IMR-90 (cell line): ENCODE results near the gene MOB2. TPM values are rescaled to one million over a fixed set of nuclear protein-coding genes. Genes with fewer than 3 reads are reported as not detected.

Experiments used
- ATAC-seq: fragments of 200-7000 bp; cut with Tn5 transposase; 2 replicates; pipeline ENCODE4 v1.9.1; 2020; ENCODE audit warnings: low read depth, mild to moderate bottlenecking, moderate library complexity
- BruUV-seq: library from RNA; stranded (reverse); fragments of 400-500 nt; replicated peaks from 2 replicates; lab custom pipeline; 2021; lab: Mats Ljungman, UMichigan
- CTCF ChIA-PET: fragments of 300-600 bp; formaldehyde crosslinking; extraction: SDS; loops from one replicate; lab custom pipeline; 2021; ENCODE audit warnings: antibody characterized with exemption; lab: Yijun Ruan, JAX
- POLR2A ChIA-PET: fragments of 300-600 bp; sonication (Branson Sonifier 250); formaldehyde crosslinking; loops from one replicate; lab custom pipeline; 2022; ENCODE audit warnings: antibody characterized with exemption; ENCODE audit not compliant: unreplicated experiment; lab: Charles Lee
- DNase-seq: peaks from one replicate; pipeline ENCODE4 v3.0.0; 2013
- H2AFZ ChIP-seq: replicated peaks from 2 replicates; pipeline ENCODE3; 2013; ENCODE audit warnings: low read length, mild to moderate bottlenecking; ENCODE audit not compliant: poor library complexity
- H2AK5ac ChIP-seq: 2 replicates; pipeline ENCODE4 v1.6.1; 2013; ENCODE audit warnings: low read depth, low read length, inconsistent platforms
- H2AK9ac ChIP-seq: replicated peaks from 2 replicates; pipeline ENCODE3; 2013; ENCODE audit warnings: mild to moderate bottlenecking, low read depth, low read length, moderate library complexity; ENCODE audit not compliant: poor library complexity
- H2BK120ac ChIP-seq: 2 replicates; pipeline ENCODE4 v1.6.1; 2013; ENCODE audit warnings: low read depth, low read length, inconsistent platforms
- H2BK15ac ChIP-seq: 3 replicates; pipeline ENCODE4 v1.6.1; 2013; ENCODE audit warnings: low read depth, low read length, inconsistent platforms
- H2BK20ac ChIP-seq: 2 replicates; pipeline ENCODE4 v1.6.1; 2013; ENCODE audit warnings: low read depth, mild to moderate bottlenecking, inconsistent platforms, low read length, moderate library complexity
- H2BK5ac ChIP-seq: 2 replicates; pipeline ENCODE4 v1.6.1; 2013; ENCODE audit warnings: mild to moderate bottlenecking, low read depth, low read length, inconsistent platforms; ENCODE audit not compliant: poor library complexity, severe bottlenecking
- H3K14ac ChIP-seq: replicated peaks from 2 replicates; pipeline ENCODE4 v1.6.1; 2013; ENCODE audit warnings: low read depth, low read length, inconsistent platforms
- H3K18ac ChIP-seq: 2 replicates; pipeline ENCODE4 v1.6.1; 2013; ENCODE audit warnings: low read depth, low read length, control low read depth
- H3K23ac ChIP-seq: 2 replicates; pipeline ENCODE4 v1.6.1; 2013; ENCODE audit warnings: low read depth, low read length, inconsistent platforms
- H3K27ac ChIP-seq: 2 replicates; pipeline ENCODE4 v1.5.1; 2013; ENCODE audit warnings: mild to moderate bottlenecking, control low read depth, low read length; ENCODE audit not compliant: insufficient read depth
- H3K27me3 ChIP-seq: 2 replicates; pipeline ENCODE4 v1.6.1; 2013; ENCODE audit warnings: low read length; ENCODE audit not compliant: control insufficient read depth, insufficient read depth
- H3K36me3 ChIP-seq: 2 replicates; pipeline ENCODE4 v1.6.1; 2013; ENCODE audit warnings: low read length, mixed read lengths; ENCODE audit not compliant: control insufficient read depth, insufficient read depth
- H3K4ac ChIP-seq: 2 replicates; pipeline ENCODE4 v1.6.1; 2013; ENCODE audit warnings: low read depth, low read length, inconsistent platforms
- H3K4me1 ChIP-seq: 2 replicates; pipeline ENCODE4 v1.6.1; 2013; ENCODE audit warnings: low read length, mixed read lengths; ENCODE audit not compliant: control insufficient read depth, insufficient read depth
- H3K4me2 ChIP-seq: 2 replicates; pipeline ENCODE4 v1.6.1; 2013; ENCODE audit warnings: low read depth, mild to moderate bottlenecking, control low read depth, low read length, moderate library complexity
- H3K4me3 ChIP-seq: 2 replicates; pipeline ENCODE4 v1.5.1; 2013; ENCODE audit warnings: low read depth, mild to moderate bottlenecking, control low read depth, low read length, moderate library complexity; ENCODE audit not compliant: insufficient read depth
- H3K56ac ChIP-seq: 2 replicates; pipeline ENCODE4 v1.6.1; 2013; ENCODE audit warnings: low read length, inconsistent platforms; ENCODE audit not compliant: insufficient read depth; ENCODE audit errors: extremely low read depth
- H3K79me1 ChIP-seq, 2 experiments: 2 replicates each; pipeline ENCODE4 v1.6.1; 2013; ENCODE audit warnings: low read length in 2 of 2, inconsistent platforms in 1 of 2, low read depth in 1 of 2
- H3K9ac ChIP-seq: 2 replicates; pipeline ENCODE4 v1.6.1; 2013; ENCODE audit warnings: low read depth, low read length, control low read depth
- H3K9me1 ChIP-seq: 2 replicates; pipeline ENCODE4 v1.6.1; 2013; ENCODE audit warnings: low read length, inconsistent platforms; ENCODE audit not compliant: insufficient read depth
- H3K9me3 ChIP-seq: 2 replicates; pipeline ENCODE4 v1.6.1; 2013; ENCODE audit warnings: low read length; ENCODE audit not compliant: control insufficient read depth, insufficient read depth
- H4K20me1 ChIP-seq: 2 replicates; pipeline ENCODE4 v1.6.1; 2013; ENCODE audit warnings: low read length, inconsistent platforms; ENCODE audit not compliant: insufficient read depth
- H4K5ac ChIP-seq: 2 replicates; pipeline ENCODE4 v1.6.1; 2013; ENCODE audit warnings: mild to moderate bottlenecking, low read depth, low read length, control low read depth
- H4K8ac ChIP-seq, 2 experiments: 2 replicates each; pipeline ENCODE4 v1.6.1; 2013; ENCODE audit warnings: low read depth in 2 of 2, low read length in 2 of 2, control low read depth in 1 of 2, inconsistent platforms in 1 of 2
- H4K91ac ChIP-seq: 2 replicates; pipeline ENCODE4 v1.6.1; 2013; ENCODE audit warnings: low read depth, low read length, inconsistent platforms; ENCODE audit not compliant: insufficient read depth
- CEBPB ChIP-seq: IDR thresholded peaks from 2 replicates; pipeline ENCODE4 v1.6.1; 2012; ENCODE audit warnings: low read depth, low read length, improper control_type of control experiment
- MAZ ChIP-seq: IDR thresholded peaks from 2 replicates; pipeline ENCODE4 v1.6.1; 2012; ENCODE audit warnings: low read depth, mild to moderate bottlenecking, low read length, improper control_type of control experiment, moderate library complexity, borderline replicate concordance
- MXI1 ChIP-seq: IDR thresholded peaks from 2 replicates; pipeline ENCODE4 v1.6.1; 2012; ENCODE audit warnings: low read depth, mild to moderate bottlenecking, low read length, moderate library complexity, borderline replicate concordance
- POLR2A ChIP-seq: IDR thresholded peaks from 2 replicates; pipeline ENCODE4 v1.6.1; 2012; ENCODE audit warnings: mild to moderate bottlenecking, low read depth, low read length
- RFX5 ChIP-seq: IDR thresholded peaks from 2 replicates; pipeline ENCODE4 v1.8.0; 2012; ENCODE audit warnings: low read depth, mild to moderate bottlenecking, low read length, moderate library complexity
- WGBS, 2 experiments: methylation state at CpG; one replicate each; pipeline versions ENCODE4 v1.1.5 to v1.1.7; 2013; ENCODE audit warnings: missing lambda C conversion rate in 2 of 2; ENCODE audit not compliant: insufficient read length in 1 of 2; ENCODE audit errors: extremely low coverage in 2 of 2; 5-methylcytosine and 5-hydroxymethylcytosine counted together
- dilution Hi-C: fragments of 300-500 bp; cut with HindIII; formaldehyde crosslinking; loops from one replicate; pipeline ENCODE4 v1.14.3; 2018; ENCODE audit warnings: low sequenced_read_pairs; ENCODE audit not compliant: unreplicated experiment
- in situ Hi-C: fragments of 300-500 bp; cut with MboI; formaldehyde crosslinking; loops from 3 replicates; pipeline ENCODE4 v1.14.3; 2019; ENCODE audit warnings: low sequenced_read_pairs, inconsistent platforms, mixed read lengths
- intact Hi-C: fragments of 100-400 bp; cut with micrococcal nuclease; formaldehyde crosslinking; loops from 2 replicates; pipeline ENCODE4 v1.10.0; 2022
- polyA plus RNA-seq, 3 experiments: library from polyadenylated mRNA; depleted of rRNA; stranded (reverse); fragments of >200 nt; gene quantifications; 2 replicates each; pipeline ENCODE4 v1.2.3, GENCODE V29; 2012; ENCODE audit warnings: low replicate concordance in 1 of 3
- total RNA-seq: library from RNA; depleted of rRNA; stranded (reverse); fragments of >200 nt; gene quantifications from 2 replicates; pipeline ENCODE4 v1.2.3, GENCODE V29; 2012

The MOB2 gene
- total and polyA plus RNA-seq, 2 of the 4 experiments (the other 2 are of a cell fraction), result 23.7 to 36.2 TPM

GRCh38 chr11:1437500-1437899 lies 49.1 kb downstream of the MOB2 start:
- Histone ChIP-seq H2AK9ac (no peak overlapping the region), H3K27ac (no peak overlapping the region), H2BK15ac (no peak overlapping the region), H4K8ac (no peak overlapping the region), H2BK120ac (no peak overlapping the region), H3K14ac (no peak overlapping the region), H4K20me1 (no peaks in the 10 kb centered on the region), H3K18ac (no peak overlapping the region), H3K9me3 (no peaks in the 10 kb centered on the region), H3K4me1 (peaks cover 1% of the 10 kb centered on the region; the same call in 1 of the 2 replicates), H3K4me3 (no peak overlapping the region), H3K79me1 (no peaks in the 10 kb centered on the region), H3K9ac (no peak overlapping the region), H4K91ac (no peak overlapping the region), H3K23ac (no peak overlapping the region), H3K27me3 (peaks cover 8% of the 10 kb centered on the region), H2BK5ac (no peak overlapping the region), H2BK20ac (no peak overlapping the region), H3K4me2 (no peak overlapping the region), H2AK5ac (no peak overlapping the region), H3K36me3 (no peaks in the 10 kb centered on the region), H3K56ac (no peak overlapping the region), H3K9me1 (no peaks in the 10 kb centered on the region), H2AFZ (no peak overlapping the region), H3K4ac (no peak overlapping the region), H4K5ac (no peak overlapping the region)
- dilution Hi-C loops, result no loop called here
- intact Hi-C loops, result no loop called here
- CTCF ChIA-PET, result no interaction called here
- BruUV-seq, result no TSS peak
- in situ Hi-C loops, result no loop called here
- POLR2A ChIA-PET, result no interaction called here
- ATAC-seq, result peak; percentile 97
- peak; percentile 42 for DNase-seq
- TF ChIP-seq CEBPB (no peak), MXI1 (no peak), RFX5 (no peak), POLR2A (no peak), MAZ (peak; percentile 21; the same call in 1 of the 2 replicates)
- 0% methylated on average over 1 of the region's 6 CpGs; no CpG with 5 or more reads in 1 of the 2 experiments for WGBS, 2 experiments
